HAP-1 (cell line): Measurements from ENCODE around the gene CADM2.
"Not testable (repeated sequence)": the region's sequence is repeated elsewhere in the genome, so short reads cannot be mapped to it uniquely, and the experiment has no call there.

Source experiments
- DNase-seq, 2 experiments: peaks; one replicate each; pipeline ENCODE4 v3.0.0-alpha.2; 2016 to 2020; ENCODE audit warnings: low spot score in 2 of 2
- H3K27me3 ChIP-seq: fragments of 250-450 bp; sonication (Bioruptor Pico); 2 replicates; pipeline ENCODE4 v1.5.1; 2020; ENCODE audit warnings: low read depth, mild to moderate bottlenecking, moderate library complexity
- H3K36me3 ChIP-seq: fragments of 250-450 bp; sonication (Bioruptor Pico); replicated peaks from 2 replicates; pipeline ENCODE4 v1.5.1; 2020; ENCODE audit warnings: mild to moderate bottlenecking
- H3K4me1 ChIP-seq: fragments of 250-450 bp; sonication (Bioruptor Pico); 2 replicates; pipeline ENCODE4 v1.5.1; 2020; ENCODE audit warnings: mild to moderate bottlenecking
- H3K4me3 ChIP-seq: fragments of 250-450 bp; sonication (Bioruptor Pico); 2 replicates; pipeline ENCODE4 v1.5.1; 2020; ENCODE audit warnings: mild to moderate bottlenecking, moderate library complexity
- H3K9me3 ChIP-seq: fragments of 250-450 bp; sonication (Bioruptor Pico); 2 replicates; pipeline ENCODE4 v1.5.1; 2020; ENCODE audit warnings: mild to moderate bottlenecking, moderate library complexity
- in situ Hi-C: fragments of 300-500 bp; cut with MboI; formaldehyde crosslinking; loops from 3 replicates; pipeline ENCODE4 v1.14.3; 2020; ENCODE audit warnings: low sequenced_read_pairs, inconsistent platforms, mixed read lengths

Gene CADM2

DNA sequence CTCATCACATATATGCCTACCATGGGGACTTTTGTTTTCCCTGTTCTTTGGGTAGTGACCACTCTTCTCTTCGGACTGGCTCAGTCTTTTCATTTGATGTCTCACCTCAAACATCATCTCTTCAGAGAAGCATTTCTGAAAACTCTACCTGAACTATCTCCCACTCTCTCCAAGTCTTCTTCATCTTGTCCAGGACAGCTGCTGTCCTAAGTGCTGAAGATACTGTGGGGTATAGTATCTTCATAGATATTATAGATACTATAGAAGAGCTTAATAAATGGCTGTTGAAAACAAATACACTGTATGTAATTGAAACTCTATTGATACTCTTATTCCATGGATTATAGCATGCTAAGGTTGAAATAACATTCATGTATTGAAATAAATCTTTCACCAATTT, 672.3 kb downstream of the CADM2 start:
- Histone ChIP-seq H3K4me3 (no peak overlapping the region), H3K36me3 (no peaks in the 10 kb centered on the region), H3K9me3 (no peaks in the 10 kb centered on the region), H3K27me3 (no peaks in the 10 kb centered on the region), H3K4me1 (peaks cover 17% of the 10 kb centered on the region)
- DNase-seq: no peak
- in situ Hi-C loops: no loop called here

DNA sequence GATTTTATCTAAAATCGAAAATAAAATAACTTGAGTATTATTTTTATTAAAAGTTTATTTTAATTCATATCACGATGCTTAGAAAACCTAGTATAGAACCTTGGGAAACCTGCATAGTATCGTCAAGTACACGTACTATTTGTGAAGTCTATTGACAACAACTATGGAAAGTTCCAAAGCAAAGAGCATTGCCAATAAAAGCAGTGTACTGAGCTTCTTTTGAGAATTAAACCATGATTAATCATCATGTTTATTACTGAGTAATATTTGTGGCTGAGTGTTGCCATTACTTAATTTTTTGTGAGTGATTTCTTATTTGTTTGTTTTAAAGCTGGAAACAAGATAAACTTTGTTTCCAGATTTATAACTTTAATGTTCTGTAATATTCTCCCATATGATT, 674.1 kb downstream of the CADM2 start:
- H3K4me3 ChIP-seq: no peak overlapping the region
- no peaks in the 10 kb centered on the region for H3K9me3 ChIP-seq
- in situ Hi-C loops: no loop called here
- DNase-seq: no peak
- no peaks in the 10 kb centered on the region for H3K27me3 ChIP-seq
- H3K4me1 ChIP-seq: peaks cover 1% of the 10 kb centered on the region; the same call in 1 of the 2 replicates
- H3K36me3 ChIP-seq: no peaks in the 10 kb centered on the region

DNA sequence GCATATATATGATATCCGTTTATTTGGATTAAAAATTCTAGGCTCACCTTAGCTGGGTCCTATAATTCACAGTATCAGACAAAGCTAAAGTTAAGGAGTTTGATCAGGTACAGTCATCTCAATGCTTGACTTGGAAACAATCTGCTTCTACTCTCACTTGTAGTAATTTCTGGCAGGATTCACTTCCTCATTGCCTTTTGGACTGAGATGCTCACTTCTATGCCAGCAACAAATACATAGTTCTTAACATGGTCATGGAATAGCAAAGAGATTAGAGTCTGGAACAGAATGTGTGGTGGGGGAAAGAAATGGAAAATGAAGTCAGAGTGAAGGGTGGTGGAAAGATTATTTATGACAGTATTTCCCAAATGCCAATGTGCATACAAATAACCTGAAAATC, 693.6 kb downstream of the CADM2 start:
- in situ Hi-C loops: no loop called here
- no peak for DNase-seq
- Histone ChIP-seq H3K36me3 (no peaks in the 10 kb centered on the region), H3K4me3 (no peak overlapping the region), H3K9me3 (no peaks in the 10 kb centered on the region), H3K4me1 (no peaks in the 10 kb centered on the region), H3K27me3 (no peaks in the 10 kb centered on the region)

DNA sequence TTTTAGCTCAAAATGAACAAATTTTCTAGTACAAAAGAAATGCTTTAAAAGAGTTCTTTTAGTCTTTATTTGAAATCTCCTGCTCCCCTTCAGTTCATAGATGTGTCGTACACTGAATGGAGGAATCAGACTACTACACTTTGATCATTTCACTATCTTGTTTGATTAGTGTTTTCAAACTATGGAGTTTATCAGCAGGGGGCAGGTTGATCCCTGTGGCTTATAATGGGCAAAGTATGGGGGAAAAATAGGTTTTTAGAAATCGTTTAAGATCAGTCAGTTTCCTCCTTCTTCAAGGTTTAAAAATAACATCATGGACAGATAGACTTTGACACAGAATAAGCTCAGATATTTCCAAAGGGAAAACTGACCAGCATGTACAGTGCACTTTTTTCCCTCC, 701.7 kb downstream of the CADM2 start:
- Histone ChIP-seq H3K27me3 (no peaks in the 10 kb centered on the region), H3K4me1 (no peaks in the 10 kb centered on the region), H3K9me3 (no peaks in the 10 kb centered on the region), H3K4me3 (no peak overlapping the region), H3K36me3 (no peaks in the 10 kb centered on the region)
- DNase-seq: no peak
- in situ Hi-C loops: no loop called here

DNA sequence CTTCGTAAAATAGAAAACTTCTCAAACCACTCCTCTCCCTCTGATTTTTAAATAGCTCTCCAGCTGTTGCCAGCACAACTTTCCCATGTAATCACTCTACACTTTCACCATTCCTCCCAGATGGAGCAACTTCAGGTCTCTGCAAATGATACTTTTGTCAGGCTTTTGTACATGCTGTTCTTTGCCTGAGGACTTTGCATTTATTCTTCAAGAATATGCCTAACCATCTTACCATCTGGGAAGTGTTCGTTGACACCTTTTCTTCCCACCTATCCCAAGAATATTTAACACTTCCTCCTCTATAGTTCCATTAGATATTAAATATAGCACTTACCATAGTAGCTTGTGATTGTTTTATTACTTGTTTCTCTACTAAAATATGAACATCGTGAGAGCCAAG, 703.7 kb downstream of the CADM2 start:
- in situ Hi-C loops: no loop called here
- no peaks in the 10 kb centered on the region for H3K27me3 ChIP-seq
- no peaks in the 10 kb centered on the region for H3K4me1 ChIP-seq
- no peaks in the 10 kb centered on the region for H3K9me3 ChIP-seq
- no peaks in the 10 kb centered on the region for H3K36me3 ChIP-seq
- no peak for DNase-seq
- no peak overlapping the region for H3K4me3 ChIP-seq

DNA sequence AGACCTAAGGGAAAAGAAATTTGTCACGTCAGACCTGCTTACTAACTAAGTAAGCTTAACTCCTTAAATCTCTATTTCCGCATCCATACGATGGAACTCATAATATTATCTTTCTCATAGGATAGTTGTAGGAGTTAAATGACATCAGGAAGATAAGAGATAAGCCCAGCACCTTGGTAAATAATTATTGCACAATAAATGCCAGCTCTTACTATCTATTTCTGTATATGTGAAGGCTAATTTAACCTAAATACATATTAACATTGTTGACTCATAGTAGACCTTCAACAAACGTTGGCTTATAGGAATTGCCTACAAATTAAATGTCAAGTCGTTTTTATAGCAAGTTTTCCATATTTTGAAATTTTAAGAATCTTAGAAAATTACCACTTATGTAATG, 709.0 kb downstream of the CADM2 start:
- peaks cover 17% of the 10 kb centered on the region for H3K4me1 ChIP-seq
- DNase-seq: no peak
- in situ Hi-C loops: no loop called here
- H3K9me3 ChIP-seq: no peaks in the 10 kb centered on the region
- no peak overlapping the region for H3K4me3 ChIP-seq
- H3K36me3 ChIP-seq: no peaks in the 10 kb centered on the region
- no peaks in the 10 kb centered on the region for H3K27me3 ChIP-seq

DNA sequence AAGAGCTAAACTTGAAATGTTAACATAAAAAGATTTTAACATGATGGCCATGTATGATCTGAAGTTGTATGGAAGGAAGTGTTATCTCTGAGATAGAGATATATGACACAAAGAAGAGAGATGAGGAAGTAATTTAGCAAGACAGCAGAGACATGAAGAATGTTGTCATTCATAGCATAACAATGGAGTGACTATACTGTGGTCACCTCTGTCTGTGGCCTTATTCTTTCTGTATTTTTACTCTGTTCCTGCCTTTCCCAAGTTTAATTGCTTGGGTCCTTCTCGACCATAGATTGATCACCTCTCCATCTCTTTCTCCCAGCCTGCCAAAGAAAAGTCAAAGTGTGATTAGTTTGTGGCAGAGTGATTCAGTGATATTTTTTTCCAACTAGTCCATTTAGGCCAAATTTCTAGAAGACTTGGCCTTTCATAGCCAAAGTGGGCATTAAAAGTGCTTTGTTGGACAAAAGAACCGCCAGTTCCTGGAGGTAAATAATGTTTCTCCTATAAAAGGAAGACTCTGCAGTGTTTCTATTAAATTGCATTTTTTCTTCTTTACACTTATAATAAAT, 711.9 kb downstream of the CADM2 start:
- no peak for DNase-seq
- in situ Hi-C loops: no loop called here

DNA sequence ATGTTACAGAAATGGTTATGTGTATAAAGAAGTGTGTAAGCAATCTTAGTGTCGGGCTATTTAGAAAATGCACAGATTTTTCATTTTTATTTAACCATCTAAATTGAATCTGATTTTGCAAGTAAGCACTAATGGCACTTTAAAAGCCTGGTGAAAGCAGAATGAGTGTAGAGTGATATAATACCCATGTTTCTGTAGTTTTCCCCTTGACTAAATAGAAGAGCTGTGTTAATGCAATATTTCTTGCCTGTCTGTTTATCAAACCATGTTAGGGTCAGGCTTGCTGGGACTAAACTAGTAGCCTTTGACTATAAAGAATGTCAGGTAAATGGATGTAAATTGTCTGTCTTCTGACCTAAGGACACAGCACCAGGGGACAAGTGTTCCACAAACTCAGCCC, 714.0 kb downstream of the CADM2 start:
- Histone ChIP-seq H3K4me1 (peaks cover 17% of the 10 kb centered on the region), H3K36me3 (no peaks in the 10 kb centered on the region), H3K4me3 (no peak overlapping the region), H3K27me3 (no peaks in the 10 kb centered on the region), H3K9me3 (no peaks in the 10 kb centered on the region)
- in situ Hi-C loops: no loop called here
- no peak for DNase-seq

More for the DNA sequence above, 711.9 kb downstream of the CADM2 start:
- H3K27me3 ChIP-seq: no peaks in the 10 kb centered on the region
- H3K4me1 ChIP-seq: peaks cover 17% of the 10 kb centered on the region
- no peaks in the 10 kb centered on the region for H3K9me3 ChIP-seq
- H3K36me3 ChIP-seq: no peaks in the 10 kb centered on the region
- no peak overlapping the region for H3K4me3 ChIP-seq

DNA sequence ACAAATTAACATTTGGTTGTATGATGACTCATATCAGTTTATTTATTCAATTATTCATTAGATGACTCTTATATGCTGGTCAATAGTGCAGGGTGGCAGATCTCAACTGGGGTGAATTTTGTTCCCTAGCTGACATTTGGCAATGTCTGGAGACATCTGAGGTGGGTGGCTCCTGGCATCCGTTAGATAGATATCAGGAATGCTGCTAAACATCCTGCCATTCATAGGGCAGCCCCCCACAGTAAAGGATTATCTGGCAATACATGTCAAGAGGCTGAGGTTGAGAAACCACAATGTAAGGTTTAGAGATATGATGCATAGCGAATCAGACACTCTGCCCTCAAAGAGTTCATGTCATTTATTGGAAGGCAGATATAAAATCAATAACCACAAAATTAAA, 719.9 kb downstream of the CADM2 start:
- in situ Hi-C loops: no loop called here
- H3K4me3 ChIP-seq: no peak overlapping the region
- H3K4me1 ChIP-seq: peaks cover 15% of the 10 kb centered on the region
- H3K36me3 ChIP-seq: no peaks in the 10 kb centered on the region
- no peaks in the 10 kb centered on the region for H3K27me3 ChIP-seq
- DNase-seq: no peak
- H3K9me3 ChIP-seq: no peaks in the 10 kb centered on the region

DNA sequence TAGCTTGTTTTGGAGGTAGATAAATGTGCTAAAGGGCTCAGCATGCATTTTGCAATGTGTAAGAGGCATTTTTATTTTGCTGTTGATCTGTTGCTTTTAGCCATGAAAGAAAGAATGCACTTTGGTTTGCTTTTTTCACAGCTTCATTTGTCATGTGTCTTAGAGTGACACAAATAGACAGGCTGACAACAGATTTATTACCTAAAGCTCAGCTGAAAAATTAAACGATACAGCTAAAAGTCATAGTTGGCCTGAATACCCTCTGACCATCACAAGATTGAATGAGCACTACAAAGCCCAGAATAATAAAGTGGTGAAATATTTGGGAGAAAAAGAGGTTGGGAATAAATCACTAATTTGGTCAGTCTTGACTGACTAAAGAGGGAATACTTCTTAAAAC, 723.1 kb downstream of the CADM2 start:
- peak in 1 of 2 experiments; percentile 53 for DNase-seq
- in situ Hi-C loops: no loop called here
- Histone ChIP-seq H3K27me3 (no peaks in the 10 kb centered on the region), H3K9me3 (no peaks in the 10 kb centered on the region), H3K36me3 (no peaks in the 10 kb centered on the region), H3K4me1 (peaks cover 15% of the 10 kb centered on the region), H3K4me3 (no peak overlapping the region)

DNA sequence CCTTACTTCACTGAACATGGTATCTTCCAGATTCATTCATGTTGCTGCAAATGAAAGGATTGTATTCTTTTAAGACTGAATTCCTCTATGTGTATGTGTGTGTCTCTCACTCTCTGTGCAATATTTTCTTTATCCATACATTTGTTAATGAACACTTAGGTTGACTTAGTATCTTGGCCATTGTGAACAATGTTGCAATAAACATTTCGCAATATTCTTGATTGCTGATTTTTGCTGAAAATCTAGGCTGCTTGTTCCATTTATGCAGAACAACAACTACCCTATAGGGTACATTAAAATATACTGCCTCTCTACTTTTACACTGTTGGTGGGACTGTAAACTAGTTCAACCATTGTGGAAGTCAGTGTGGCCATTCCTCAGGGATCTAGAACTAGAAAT, 732.4 kb downstream of the CADM2 start:
- Histone ChIP-seq H3K9me3 (no peaks in the 10 kb centered on the region), H3K4me1 (no peaks in the 10 kb centered on the region), H3K4me3 (no peak overlapping the region), H3K27me3 (no peaks in the 10 kb centered on the region), H3K36me3 (no peaks in the 10 kb centered on the region)
- in situ Hi-C loops: no loop called here
- DNase-seq: no peak

DNA sequence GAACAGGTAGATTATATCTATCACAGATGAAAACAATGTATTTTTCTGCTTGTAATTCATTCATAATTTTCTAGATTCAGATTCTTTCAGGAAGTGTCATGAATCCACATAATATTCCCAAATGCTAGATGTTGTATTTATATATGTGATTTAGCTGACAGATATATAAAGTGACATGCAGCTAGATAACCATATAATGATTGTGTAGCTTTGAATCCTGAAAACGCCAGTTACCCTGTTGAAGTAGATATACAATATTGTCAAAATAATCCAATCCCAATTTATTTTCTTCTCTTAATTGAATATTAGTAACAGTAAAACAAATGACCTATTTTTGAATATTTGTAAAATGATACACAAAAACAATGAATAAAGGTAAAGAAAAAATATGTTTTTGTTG, 738.4 kb downstream of the CADM2 start:
- Histone ChIP-seq H3K9me3 (peaks cover 4% of the 10 kb centered on the region; the same call in 1 of the 2 replicates), H3K36me3 (no peaks in the 10 kb centered on the region), H3K4me3 (no peak overlapping the region), H3K27me3 (no peaks in the 10 kb centered on the region), H3K4me1 (no peaks in the 10 kb centered on the region)
- in situ Hi-C loops: no loop called here
- DNase-seq: no peak

DNA sequence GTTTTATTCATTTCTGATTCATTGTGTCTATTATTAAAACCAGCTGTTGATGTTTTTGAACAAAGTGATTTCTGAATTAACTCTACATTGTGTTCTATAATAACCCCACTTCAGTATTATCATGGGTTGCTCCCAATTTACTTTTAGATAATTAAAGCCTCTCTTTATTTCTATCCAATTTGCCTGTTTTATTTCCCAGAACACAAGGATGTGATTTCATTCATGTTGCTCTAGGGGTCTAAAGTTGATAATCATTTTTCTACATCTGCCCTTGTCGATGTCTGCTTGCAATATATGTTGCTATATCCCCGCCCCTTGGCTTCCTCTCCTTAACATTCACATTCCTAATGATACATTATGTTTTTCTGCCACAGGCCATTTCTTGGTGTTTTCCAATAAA, 747.3 kb downstream of the CADM2 start:
- H3K4me3 ChIP-seq: no peak overlapping the region
- H3K4me1 ChIP-seq: peaks cover 16% of the 10 kb centered on the region
- H3K27me3 ChIP-seq: no peaks in the 10 kb centered on the region
- in situ Hi-C loops: no loop called here
- no peaks in the 10 kb centered on the region for H3K9me3 ChIP-seq
- H3K36me3 ChIP-seq: no peaks in the 10 kb centered on the region
- DNase-seq: no peak

DNA sequence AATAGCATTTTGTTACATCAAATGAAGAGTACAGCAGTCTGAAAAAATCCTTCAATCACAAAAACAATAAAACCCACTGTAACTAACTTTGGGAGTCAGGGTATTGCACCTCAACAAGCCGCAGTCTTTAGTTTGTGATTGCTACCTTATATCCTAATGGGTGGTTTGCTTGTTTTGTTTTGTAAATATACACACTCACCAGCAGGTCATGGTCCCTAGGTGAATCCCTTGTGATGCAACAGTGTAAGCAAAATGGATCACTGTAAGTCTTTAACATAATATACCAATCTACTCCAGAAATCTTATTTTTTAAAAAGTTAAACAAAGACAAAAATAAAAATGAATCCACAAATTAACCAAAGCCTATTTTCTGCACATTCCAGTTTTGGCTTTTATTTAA, 749.5 kb downstream of the CADM2 start:
- in situ Hi-C loops, H3K27me3 ChIP-seq, H3K4me3 ChIP-seq, H3K36me3 ChIP-seq, H3K9me3 ChIP-seq, DNase-seq: not testable (repeated sequence)
- peaks cover 16% of the 10 kb centered on the region for H3K4me1 ChIP-seq

DNA sequence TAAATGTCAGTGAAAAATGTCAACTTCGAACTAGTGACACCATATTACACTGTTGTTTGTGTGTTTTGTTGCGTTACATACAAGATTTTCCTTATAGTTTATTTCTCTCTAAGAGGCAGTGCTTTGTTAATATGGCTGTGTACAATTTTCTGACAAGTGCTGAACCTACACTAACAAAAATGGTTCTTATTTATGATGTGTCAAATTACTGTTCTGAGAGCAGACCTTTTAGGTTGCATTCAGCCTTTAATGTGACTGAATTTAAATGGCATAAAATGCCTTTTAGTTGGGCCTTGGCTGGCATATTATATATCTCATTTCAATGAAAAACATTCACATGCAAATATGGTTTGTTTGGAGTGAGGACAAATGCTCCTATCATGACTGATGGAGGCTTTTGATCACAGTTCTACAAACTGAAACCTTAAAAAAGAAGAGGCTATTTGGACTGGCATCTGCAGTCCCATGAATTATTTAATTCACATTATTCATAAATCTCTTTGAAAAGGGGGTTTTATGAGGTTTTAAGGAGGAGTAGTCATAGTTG, 750.6 kb downstream of the CADM2 start:
- Histone ChIP-seq H3K36me3 (no peaks in the 10 kb centered on the region), H3K4me1 (peaks cover 16% of the 10 kb centered on the region), H3K4me3 (no peak overlapping the region), H3K27me3 (no peaks in the 10 kb centered on the region), H3K9me3 (no peaks in the 10 kb centered on the region)
- DNase-seq: peak; percentile 10 to 90
- in situ Hi-C loops: no loop called here
